Osteocyte (in vitro differentiated cells): ENCODE results near the gene RANBP3. TPM values are rescaled to one million over a fixed set of nuclear protein-coding genes. Genes with fewer than 3 reads are reported as not detected.
A peak's percentile ranks its signal among the peaks of the same experiment; 100 is the strongest.
"Not testable (repeated sequence)": the region's sequence is repeated elsewhere in the genome, so short reads cannot be mapped to it uniquely, and the experiment has no call there.

Source experiments
- DNase-seq: peaks from one replicate; pipeline ENCODE4 v3.0.0; 2021; ENCODE audit warnings: mixed read lengths; ENCODE audit not compliant: unreplicated experiment; ENCODE audit errors: extremely low spot score
- H3K27ac Mint-ChIP-seq: one replicate; pipeline ENCODE4 v1.8.0; 2021; ENCODE audit warnings: mild to moderate bottlenecking, mixed read lengths; ENCODE audit not compliant: unreplicated experiment
- H3K27me3 Mint-ChIP-seq: one replicate; pipeline ENCODE4 v1.8.0; 2021; ENCODE audit warnings: mixed read lengths; ENCODE audit not compliant: unreplicated experiment
- H3K36me3 Mint-ChIP-seq: one replicate; pipeline ENCODE4 v1.8.0; 2021; ENCODE audit warnings: mixed read lengths; ENCODE audit not compliant: unreplicated experiment
- H3K4me1 Mint-ChIP-seq: one replicate; pipeline ENCODE4 v1.8.0; 2021; ENCODE audit warnings: mixed read lengths; ENCODE audit not compliant: unreplicated experiment
- H3K4me3 Mint-ChIP-seq: one replicate; pipeline ENCODE4 v1.8.0; 2021; ENCODE audit warnings: mild to moderate bottlenecking, moderate library complexity, mixed read lengths; ENCODE audit not compliant: unreplicated experiment
- H3K9me3 Mint-ChIP-seq: one replicate; pipeline ENCODE4 v1.8.0; 2021; ENCODE audit warnings: mixed read lengths; ENCODE audit not compliant: unreplicated experiment
- CTCF ChIP-seq: fragments of 200-600 bp; sonication (generic); IDR thresholded peaks from 2 replicates; pipeline ENCODE4 v1.5.0; 2021; ENCODE audit warnings: antibody characterized with exemption, mild to moderate bottlenecking, moderate library complexity
- total RNA-seq: library from RNA; stranded (reverse); gene quantifications from 2 replicates; pipeline ENCODE4 v1.2.1, GENCODE V29; 2021

RANBP3 gene
- total RNA-seq, 1 donor from 2014 or later = 74.9 TPM

- Mint-ChIP-seq H3K4me1 (peaks cover 34% of the 10 kb centered on the region), H3K27ac (no peak overlapping the region), H3K4me3 (no peak overlapping the region), H3K36me3 (no peaks in the 10 kb centered on the region), H3K27me3 (no peaks in the 10 kb centered on the region), H3K9me3 (no peaks in the 10 kb centered on the region)
- no peak for DNase-seq
- no peak for TF ChIP-seq CTCF
These were observed 11.6 kb upstream of the RANBP3 start for GRCh38 chr19:5989388-5990074.

GRCh38 chr19:5988517-5989387, 10.8 kb upstream of the RANBP3 start:
- DNase-seq = no peak
- Mint-ChIP-seq H3K27ac (no peak overlapping the region), H3K27me3 (no peaks in the 10 kb centered on the region), H3K9me3 (no peaks in the 10 kb centered on the region), H3K4me3 (no peak overlapping the region), H3K4me1 (peaks cover 26% of the 10 kb centered on the region), H3K36me3 (no peaks in the 10 kb centered on the region)
- TF ChIP-seq CTCF = no peak

- H3K36me3 Mint-ChIP-seq = no peaks in the 10 kb centered on the region
- H3K4me3 Mint-ChIP-seq = peak overlapping the region; percentile 51
- no peaks in the 10 kb centered on the region for H3K9me3 Mint-ChIP-seq
- H3K4me1 Mint-ChIP-seq = peaks cover 18% of the 10 kb centered on the region
- no peak overlapping the region for H3K27ac Mint-ChIP-seq
- no peaks in the 10 kb centered on the region for H3K27me3 Mint-ChIP-seq
- TF ChIP-seq CTCF = peak; percentile 96
- no peak for DNase-seq
These were observed 9.3 kb upstream of the RANBP3 start for GRCh38 chr19:5987077-5987818.

GRCh38 chr19:5985837-5986236, 7.9 kb upstream of the RANBP3 start:
- peaks cover 18% of the 10 kb centered on the region for H3K4me1 Mint-ChIP-seq
- not testable (repeated sequence) for H3K9me3 Mint-ChIP-seq, H3K4me3 Mint-ChIP-seq, H3K27me3 Mint-ChIP-seq, DNase-seq, H3K36me3 Mint-ChIP-seq, H3K27ac Mint-ChIP-seq

GRCh38 chr19:5985098-5985783, 7.3 kb upstream of the RANBP3 start:
- Mint-ChIP-seq H3K9me3 (no peaks in the 10 kb centered on the region), H3K36me3 (no peaks in the 10 kb centered on the region), H3K4me1 (peaks cover 19% of the 10 kb centered on the region), H3K27ac (peak overlapping the region; percentile 81), H3K4me3 (no peak overlapping the region), H3K27me3 (no peaks in the 10 kb centered on the region)
- DNase-seq = no peak
- no peak for TF ChIP-seq CTCF
